Mononuclear cell (primary cell): ENCODE data around the gene FMNL2. TPM values are rescaled to one million over a fixed set of nuclear protein-coding genes. Genes with fewer than 3 reads are reported as not detected.

ENCODE experiments used
- H3K27me3 ChIP-seq: 2 replicates; pipeline ENCODE4 v1.6.0; 2011; ENCODE audit warnings: low read length, control low read depth; ENCODE audit not compliant: insufficient read depth
- H3K4me1 ChIP-seq: 2 replicates; pipeline ENCODE4 v1.5.1; 2011; ENCODE audit warnings: mild to moderate bottlenecking, low read length, control low read depth; ENCODE audit not compliant: insufficient read depth
- H3K4me3 ChIP-seq: 2 replicates; pipeline ENCODE4 v1.5.1; 2011; ENCODE audit warnings: mild to moderate bottlenecking, low read length, moderate library complexity
- H3K9me3 ChIP-seq: 2 replicates; pipeline ENCODE4 v1.5.1; 2011; ENCODE audit warnings: low read depth, mild to moderate bottlenecking, control low read depth, low read length
- total RNA-seq: library from RNA; depleted of rRNA; stranded (reverse); fragments of >200 nt; gene quantifications from one replicate; pipeline ENCODE4 v1.2.3, GENCODE V29; 2012

The FMNL2 gene
- total RNA-seq, 1 donor, result 1.2 TPM

DNA sequence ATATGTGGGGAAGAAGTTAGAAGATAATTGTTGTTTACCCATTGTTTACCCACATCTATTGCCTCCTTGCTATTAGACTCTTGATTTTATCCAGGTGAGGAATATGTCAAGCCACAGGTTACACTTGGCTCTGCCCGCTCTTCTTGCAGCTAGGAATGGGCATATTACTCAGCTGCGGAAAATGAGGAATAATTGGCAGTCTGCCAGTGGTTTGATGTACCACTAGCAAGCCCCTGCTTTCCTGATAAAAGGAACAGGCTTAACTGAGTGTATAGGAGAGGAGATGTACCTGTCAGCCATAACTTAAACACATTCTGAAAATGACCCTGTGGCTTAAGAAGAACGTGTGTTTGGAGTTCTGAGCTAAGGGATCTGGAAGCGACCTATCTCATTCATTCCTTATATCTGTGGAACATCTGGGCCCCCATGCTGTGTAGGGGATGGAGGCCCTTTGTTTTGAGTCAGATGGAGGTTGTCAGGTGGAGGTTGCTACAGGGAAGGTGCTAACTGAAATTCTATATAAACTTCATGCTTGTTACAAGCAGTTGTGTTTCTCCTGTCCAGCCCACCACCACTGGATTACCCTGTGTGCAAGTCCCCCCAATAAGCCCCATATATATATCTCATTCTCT, 4.6 kb upstream of the FMNL2 start:
- H3K27me3 ChIP-seq, result peaks cover 16% of the 10 kb centered on the region
- no peak overlapping the region for H3K4me3 ChIP-seq
- peaks cover 3% of the 10 kb centered on the region for H3K4me1 ChIP-seq
- H3K9me3 ChIP-seq, result no peaks in the 10 kb centered on the region

DNA sequence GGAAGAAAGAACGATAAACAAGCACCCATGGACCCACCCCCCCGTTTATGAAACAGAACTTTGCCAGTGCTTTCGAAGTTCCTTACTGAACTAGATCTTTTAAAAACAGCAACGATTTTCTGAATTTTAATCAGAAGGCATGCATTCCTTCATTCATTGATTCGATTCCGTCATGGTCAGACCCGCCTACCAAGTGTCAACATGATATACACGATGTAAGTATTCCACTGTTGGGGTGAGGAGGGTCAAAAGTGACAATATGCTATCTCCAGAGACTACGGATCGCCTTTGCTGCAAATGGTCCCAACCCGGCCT, 316 bp upstream of the FMNL2 start:
- H3K27me3 ChIP-seq, result peaks cover 42% of the 10 kb centered on the region
- H3K4me3 ChIP-seq, result peak overlapping the region; percentile 58
- H3K9me3 ChIP-seq, result no peaks in the 10 kb centered on the region
- peaks cover 15% of the 10 kb centered on the region for H3K4me1 ChIP-seq

DNA sequence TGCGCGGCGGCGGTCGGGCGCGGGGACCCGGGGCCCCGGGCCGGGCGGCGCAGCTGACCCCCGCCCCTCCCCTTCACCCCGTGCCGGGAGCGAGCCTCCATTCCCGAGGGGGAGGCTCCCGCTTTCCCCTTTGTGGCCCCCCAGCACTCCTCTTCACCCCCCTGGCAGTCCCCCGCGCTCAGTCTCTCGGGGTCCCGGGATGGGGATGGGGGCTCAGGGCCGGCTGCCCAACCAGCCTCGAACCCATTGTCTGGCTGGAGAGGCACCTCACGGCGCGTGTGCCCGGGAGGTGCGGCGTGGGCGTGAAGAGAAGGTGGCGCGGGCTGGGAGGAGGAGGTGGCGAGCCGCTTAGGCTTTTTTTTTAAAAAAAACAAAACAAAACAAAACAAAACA, 748 bp downstream of the FMNL2 start:
- peaks cover 15% of the 10 kb centered on the region for H3K4me1 ChIP-seq
- peaks cover 42% of the 10 kb centered on the region for H3K27me3 ChIP-seq
- H3K9me3 ChIP-seq, result no peaks in the 10 kb centered on the region
- H3K4me3 ChIP-seq, result peak overlapping the region; percentile 58

DNA sequence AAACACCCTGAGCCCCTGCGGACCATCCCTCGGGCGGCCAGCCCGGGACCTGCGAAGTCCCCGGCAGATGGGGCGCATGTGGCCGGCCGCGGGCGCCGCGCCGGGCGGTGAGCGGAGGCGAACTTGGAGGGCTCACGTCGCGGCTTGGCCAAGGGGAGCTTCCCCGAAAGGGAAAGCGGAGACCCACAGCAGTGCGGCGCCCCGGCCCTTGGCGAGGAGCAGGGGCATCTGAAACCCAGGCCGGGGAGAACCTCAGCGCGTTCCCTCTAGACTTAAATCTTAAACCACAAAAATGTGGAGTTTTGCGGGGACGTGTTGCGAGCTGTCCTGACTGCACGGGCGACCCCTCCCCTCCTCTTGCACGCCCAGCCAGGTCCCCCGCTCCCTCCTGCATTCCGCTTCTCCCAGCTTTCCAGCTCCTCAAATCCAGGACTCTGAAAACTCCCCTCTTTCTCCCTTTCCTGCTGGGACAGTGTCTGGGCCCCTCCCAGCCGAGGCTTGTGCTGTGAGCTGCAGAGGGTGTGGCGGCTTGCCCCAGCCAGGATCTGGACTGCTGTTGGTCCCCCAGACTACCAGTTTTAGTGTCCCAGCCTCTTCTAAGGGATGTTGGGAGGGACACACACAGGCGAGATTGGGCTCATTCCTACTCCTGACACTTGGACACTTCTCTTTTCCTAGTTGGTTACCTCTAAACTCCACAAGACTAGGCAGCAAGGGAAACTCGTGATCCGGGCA, 1.3 kb downstream of the FMNL2 start:
- H3K4me1 ChIP-seq, result peaks cover 15% of the 10 kb centered on the region
- H3K4me3 ChIP-seq, result peak overlapping the region; percentile 58
- peaks cover 42% of the 10 kb centered on the region for H3K27me3 ChIP-seq
- no peaks in the 10 kb centered on the region for H3K9me3 ChIP-seq

DNA sequence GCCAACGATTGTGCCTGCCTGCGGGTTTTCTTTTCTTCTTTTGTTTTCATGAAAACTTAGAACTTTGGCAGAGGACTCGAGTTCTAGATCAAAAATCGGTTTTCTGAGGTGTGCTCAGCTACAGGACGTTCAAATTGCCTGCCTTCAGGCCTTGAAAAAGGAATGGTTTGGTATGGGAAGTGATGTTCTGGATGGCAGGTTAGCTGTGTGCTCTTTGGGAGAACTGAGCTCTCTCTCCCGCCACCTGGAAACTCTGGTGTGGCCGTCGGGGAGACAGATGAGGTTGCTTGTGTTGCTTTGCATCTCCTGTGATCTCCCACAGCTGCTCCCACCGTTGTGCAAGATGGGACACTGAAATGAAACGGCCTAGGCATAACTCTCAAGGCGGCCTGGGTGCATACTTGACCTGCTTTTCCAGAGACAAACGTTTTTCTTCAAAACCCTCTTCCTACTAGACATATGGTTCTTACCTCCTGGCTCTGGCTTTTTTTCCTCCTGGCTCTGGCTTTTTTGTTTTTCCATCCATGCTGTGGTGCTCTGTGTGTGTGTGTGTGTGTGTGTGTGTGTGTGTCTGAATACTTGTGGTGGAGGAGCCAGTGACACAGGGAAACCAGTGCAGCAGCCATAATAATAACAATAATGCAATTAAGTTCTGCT, 2.0 kb downstream of the FMNL2 start:
- Histone ChIP-seq H3K27me3 (peaks cover 42% of the 10 kb centered on the region), H3K4me3 (no peak overlapping the region), H3K9me3 (no peaks in the 10 kb centered on the region), H3K4me1 (peaks cover 15% of the 10 kb centered on the region)

DNA sequence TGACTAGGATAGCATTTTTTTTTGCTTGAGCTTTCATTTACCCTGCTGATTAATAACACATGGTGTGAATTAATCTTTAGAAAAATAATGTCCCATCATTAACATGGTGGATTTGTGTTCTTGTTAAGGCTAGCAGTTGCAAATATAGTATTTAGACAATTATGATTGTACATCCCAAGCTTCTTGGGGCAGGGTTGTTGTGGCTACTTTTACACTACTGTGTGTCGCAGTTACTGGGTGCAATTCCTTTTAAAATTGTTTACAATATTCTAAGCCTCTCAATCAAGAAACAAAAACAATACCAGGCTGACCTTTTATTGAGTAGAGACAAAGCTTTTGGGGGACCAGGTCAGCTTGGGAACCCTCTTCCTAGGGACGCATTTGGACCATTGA, 2.5 kb downstream of the FMNL2 start:
- Histone ChIP-seq H3K4me3 (no peak overlapping the region), H3K4me1 (peaks cover 15% of the 10 kb centered on the region), H3K9me3 (no peaks in the 10 kb centered on the region), H3K27me3 (peaks cover 42% of the 10 kb centered on the region)

DNA sequence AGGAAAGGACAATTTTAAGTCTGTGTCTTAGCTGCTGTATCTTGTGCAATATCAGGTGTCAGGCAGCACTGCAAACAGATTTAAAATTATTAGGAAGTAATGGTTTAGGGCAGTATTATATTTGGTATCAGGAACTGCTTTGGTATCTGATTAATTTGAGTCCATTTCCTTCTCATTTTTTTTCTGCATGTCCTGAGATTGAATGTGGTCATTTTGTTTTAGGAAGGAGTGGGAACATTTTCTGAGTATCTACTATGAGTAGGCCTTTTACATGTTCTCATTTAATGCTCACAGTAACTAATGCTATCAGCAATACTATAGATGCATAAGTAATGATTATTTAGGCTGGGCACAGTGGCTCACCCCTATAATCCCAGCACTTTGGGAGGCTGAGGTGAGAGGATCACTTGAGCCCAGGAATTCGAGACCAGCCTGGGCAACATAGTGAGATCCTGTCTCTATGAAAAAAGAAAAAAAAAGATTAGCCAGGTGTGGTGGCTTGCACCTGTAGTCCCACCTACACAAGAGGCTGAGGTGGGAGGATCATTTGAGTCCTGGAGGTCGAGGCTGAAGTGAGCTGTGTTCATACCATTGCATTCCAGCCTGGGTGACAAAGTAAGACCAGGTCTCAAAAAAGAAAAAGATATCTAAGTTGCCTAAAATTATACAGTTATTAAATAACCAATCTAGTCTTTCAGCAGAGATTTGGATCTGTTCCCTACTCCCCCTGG, 4.7 kb downstream of the FMNL2 start:
- peaks cover 27% of the 10 kb centered on the region for H3K27me3 ChIP-seq
- H3K9me3 ChIP-seq, result no peaks in the 10 kb centered on the region
- H3K4me1 ChIP-seq, result peaks cover 13% of the 10 kb centered on the region
- no peak overlapping the region for H3K4me3 ChIP-seq

DNA sequence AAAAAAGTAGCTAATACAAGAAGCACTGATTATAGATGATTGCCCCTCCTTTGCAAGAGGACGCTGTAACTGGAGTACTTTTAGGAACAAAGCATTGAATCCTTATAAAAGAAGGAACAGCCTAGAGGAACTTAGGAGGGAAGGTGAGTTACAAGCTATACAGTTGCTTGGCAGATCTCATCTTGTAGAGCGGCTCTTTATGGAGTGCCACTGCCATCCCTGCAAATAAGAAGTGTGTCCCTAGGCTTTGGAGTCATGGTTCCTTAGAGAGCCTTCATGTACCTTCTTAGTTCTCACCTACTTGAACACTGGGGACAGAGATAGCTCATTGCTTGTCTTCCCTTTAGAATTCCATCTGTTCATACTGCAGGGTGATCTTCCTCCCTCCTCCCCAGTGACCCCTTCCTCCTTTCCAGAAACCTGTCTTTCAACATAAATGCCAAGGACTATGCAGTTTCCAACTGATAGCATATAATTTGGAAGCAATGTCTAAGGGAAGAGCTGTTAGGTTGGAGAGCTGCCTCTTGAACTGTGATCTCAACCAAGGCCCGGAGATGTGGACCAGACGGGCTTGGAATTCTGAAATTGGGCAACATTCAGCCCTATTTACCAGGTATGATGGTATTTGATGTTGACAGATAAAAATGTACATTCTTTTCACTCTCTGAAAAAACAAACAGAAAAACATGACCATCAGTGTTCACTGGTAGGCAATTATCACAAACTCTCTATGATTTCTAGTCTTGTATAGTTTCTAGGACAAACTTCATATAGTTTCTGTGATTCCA, 7.5 kb downstream of the FMNL2 start:
- Histone ChIP-seq H3K4me3 (no peak overlapping the region), H3K4me1 (no peaks in the 10 kb centered on the region), H3K27me3 (peaks cover 6% of the 10 kb centered on the region), H3K9me3 (no peaks in the 10 kb centered on the region)

DNA sequence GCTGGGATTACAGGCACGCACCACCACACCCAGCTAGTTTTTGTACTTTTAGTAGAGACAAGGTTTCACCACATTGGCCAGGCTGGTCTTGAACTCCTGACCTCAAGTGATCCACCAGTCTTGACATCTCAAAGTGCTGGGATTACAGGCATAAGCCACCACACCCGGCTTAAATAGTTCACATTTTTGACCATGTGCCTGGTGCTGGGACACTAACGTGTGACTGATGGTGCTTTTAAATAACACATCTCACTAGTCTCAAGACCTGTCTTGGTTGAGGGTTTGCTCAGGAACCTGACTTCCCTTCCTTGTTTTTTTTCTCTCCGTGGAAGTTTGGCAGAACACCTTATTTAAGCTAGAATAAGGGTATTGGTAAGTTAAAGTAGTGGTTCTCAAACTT, 8.5 kb downstream of the FMNL2 start:
- Histone ChIP-seq H3K27me3 (no peaks in the 10 kb centered on the region), H3K4me3 (no peak overlapping the region), H3K9me3 (no peaks in the 10 kb centered on the region), H3K4me1 (no peaks in the 10 kb centered on the region)

DNA sequence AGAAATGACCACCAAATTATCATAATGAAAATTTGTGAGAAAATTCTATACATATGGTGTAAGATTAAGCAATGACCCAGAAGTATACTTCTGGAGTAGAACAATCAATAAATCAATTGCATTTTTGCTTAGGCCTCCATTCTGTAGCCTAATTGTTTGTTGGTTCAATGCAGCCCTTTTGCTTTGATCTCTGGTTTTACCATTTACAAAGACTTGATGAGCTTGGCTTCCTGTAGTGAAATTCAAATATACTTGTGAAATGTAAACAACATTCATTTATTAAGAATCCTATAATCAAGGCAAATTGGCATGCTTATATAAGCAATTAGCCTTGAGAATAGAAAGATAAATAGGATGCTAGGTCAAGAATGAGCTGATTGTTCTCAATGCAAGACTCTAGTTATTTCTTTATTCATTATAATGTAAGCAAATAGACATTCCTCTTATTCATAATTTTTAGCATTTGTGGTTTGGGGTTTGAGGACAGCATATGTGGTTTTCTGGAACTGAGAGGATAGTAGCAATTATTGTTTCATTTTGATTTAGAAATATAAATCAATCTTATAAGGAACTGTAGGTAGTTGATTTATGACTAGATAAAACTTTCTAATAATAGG, 9.7 kb downstream of the FMNL2 start:
- Histone ChIP-seq H3K27me3 (no peaks in the 10 kb centered on the region), H3K4me1 (no peaks in the 10 kb centered on the region), H3K4me3 (no peak overlapping the region), H3K9me3 (no peaks in the 10 kb centered on the region)

DNA sequence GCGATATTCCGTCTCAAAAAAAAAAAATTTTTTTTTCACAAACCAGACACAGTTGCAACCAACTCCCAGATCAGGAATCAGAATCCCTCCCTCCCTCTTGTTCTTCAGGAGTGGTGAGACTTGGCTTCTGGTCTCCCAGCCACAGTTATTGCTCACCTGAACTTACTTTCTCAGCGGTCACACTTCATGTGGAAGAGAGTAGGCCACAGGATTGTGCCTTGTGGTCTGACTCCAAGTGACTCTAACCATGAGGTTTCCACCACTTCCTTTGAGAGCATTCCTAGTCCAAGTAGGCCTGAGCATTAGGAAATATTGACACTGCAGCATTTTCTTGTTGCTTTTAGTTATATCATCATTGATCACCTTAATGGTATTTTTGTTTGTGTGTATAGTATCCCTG, 12.1 kb downstream of the FMNL2 start:
- no peak overlapping the region for H3K4me3 ChIP-seq
- no peaks in the 10 kb centered on the region for H3K9me3 ChIP-seq
- H3K4me1 ChIP-seq, result no peaks in the 10 kb centered on the region
- H3K27me3 ChIP-seq, result no peaks in the 10 kb centered on the region

DNA sequence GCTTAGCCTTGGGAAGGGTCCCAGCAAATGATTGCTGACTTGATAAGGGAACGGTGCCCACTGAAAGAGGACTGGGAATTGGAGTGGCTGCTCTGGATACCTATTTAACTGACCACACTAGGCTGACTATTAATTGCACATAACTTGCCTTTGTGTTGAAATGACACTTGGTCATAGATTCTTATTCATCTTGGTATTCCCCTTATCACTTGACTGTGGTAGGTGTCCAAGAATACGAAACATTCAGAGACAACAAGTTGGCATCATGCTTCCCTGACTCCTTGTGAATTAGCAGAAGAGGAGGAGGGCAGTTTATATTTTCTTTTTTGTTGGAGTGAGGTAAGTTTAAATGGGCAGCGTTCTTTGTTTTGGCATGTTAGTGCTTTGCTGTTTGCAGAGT, 13.4 kb downstream of the FMNL2 start:
- no peaks in the 10 kb centered on the region for H3K9me3 ChIP-seq
- no peaks in the 10 kb centered on the region for H3K4me1 ChIP-seq
- H3K27me3 ChIP-seq, result no peaks in the 10 kb centered on the region
- no peak overlapping the region for H3K4me3 ChIP-seq

DNA sequence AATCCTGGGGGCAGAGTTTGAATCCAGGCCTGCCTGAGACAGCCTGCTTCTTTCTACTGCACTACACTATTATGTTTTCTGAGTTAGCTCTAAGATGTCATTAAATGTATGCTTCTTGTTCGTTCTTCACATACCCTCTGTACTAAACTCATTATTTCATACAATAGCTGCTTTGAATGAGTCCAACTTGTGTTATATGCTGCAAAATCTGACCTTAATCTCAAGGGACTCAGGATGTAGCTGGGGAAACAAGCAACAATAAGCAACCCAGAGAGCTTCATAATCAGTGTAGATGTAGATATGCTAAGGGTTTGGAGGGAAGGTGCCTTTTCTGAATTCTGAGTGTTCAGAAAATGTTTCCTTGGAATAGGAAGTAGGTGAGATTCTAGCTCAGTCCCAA, 14.4 kb downstream of the FMNL2 start:
- Histone ChIP-seq H3K4me3 (no peak overlapping the region), H3K4me1 (no peaks in the 10 kb centered on the region), H3K27me3 (no peaks in the 10 kb centered on the region)

DNA sequence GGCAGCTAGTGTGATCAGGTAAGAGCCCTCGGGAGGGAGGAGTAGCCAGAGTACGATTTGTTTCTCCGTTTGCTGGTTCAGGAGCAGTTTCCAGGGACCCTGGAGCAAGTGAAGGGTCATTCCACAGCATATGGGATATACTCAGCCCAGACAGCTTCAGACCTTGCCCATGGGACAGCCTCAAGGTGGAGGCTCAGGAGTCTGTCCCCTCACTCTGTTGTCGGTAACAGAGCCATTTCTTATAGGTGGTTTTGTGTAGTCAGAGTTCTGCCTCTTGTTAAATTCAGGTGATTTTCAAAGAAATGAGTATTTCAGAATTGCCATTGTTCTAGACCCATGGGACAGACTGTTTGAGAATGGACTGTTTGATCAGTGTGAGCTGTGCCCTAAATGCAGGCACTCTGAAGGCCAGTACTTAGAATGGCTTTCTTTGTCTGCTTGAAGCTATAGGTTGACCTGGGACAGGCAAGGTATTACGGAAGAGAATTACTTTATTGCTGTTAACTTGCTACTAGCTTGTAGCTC, 15.2 kb downstream of the FMNL2 start:
- H3K27me3 ChIP-seq, result no peaks in the 10 kb centered on the region
- no peaks in the 10 kb centered on the region for H3K9me3 ChIP-seq
- no peak overlapping the region for H3K4me3 ChIP-seq
- no peaks in the 10 kb centered on the region for H3K4me1 ChIP-seq

More for the DNA sequence above, 14.4 kb downstream of the FMNL2 start:
- H3K9me3 ChIP-seq, result no peaks in the 10 kb centered on the region
